GM21515 (cell line): ENCODE measurements around the gene TEX51.

ENCODE experiments used
- ATAC-seq: cut with Tn5 transposase; IDR thresholded peaks from one replicate; pipeline ENCODE4 v1.9.1; 2021; ENCODE audit not compliant: unreplicated experiment

TEX51 gene

GRCh38 chr2:126911111-126911796, 12.6 kb downstream of the TEX51 start:
- no peak for ATAC-seq

GRCh38 chr2:126912201-126912600, 13.5 kb downstream of the TEX51 start:
- ATAC-seq, result no peak

DNA sequence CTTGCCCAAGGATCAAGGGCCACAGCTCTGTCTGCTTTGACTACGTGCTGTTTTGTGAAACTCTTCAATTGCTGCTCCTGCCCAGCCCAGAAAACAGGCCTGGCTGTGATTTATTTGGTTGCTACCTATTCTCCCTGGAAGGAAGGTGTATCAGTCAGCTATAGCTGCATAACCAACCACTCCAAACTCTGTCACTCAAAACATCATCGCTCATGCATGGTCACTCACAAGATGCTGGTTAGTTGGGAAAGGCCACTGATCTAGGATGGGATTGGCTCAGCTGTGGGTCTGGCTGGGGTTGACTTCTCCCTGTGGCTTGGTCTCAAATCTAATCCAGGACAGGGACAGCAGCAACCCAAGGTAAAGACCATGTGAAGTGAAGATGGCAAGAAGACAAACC, 14.6 kb downstream of the TEX51 start:
- no peak for ATAC-seq

GRCh38 chr2:126913881-126914615, 15.4 kb downstream of the TEX51 start:
- ATAC-seq, result no peak

DNA sequence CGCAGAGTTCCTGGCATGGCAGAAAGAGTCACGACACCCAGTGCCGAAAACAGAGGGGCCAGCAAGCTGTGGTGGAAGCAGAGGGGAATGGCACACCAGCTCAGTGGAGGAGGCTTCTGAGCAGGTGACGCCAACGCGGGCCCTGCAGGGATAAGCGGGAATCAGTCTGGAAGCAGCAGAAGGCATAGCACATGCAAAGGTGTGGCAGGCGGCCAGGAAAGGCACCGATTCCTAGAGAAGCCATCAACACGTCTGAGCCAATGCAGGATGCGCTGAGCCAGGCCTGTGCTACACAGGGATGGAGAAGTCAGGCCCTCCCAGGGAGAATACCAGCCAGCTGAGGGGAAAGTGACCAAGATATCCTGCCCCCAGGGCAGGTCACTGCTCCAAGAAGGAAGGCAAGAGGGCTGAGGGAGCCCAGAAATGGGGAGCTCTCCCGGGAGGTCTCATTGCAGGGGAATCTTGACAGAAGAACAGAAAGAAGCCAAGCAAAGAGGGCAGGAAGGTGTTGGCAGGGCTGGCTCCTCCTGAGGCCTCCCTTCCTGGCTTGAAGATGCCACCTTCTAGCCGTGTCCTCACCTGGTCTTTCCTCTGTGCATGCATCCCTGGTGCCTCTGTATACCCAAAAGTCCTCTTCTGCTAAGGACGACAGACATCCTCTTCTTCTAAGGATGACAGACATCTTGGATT, 16.3 kb downstream of the TEX51 start:
- ATAC-seq, result no peak

- no peak for ATAC-seq
These were observed 17.2 kb downstream of the TEX51 start for GRCh38 chr2:126915903-126916302.

- ATAC-seq, result no peak
These were observed 18.1 kb downstream of the TEX51 start for GRCh38 chr2:126916744-126917143.

GRCh38 chr2:126921066-126921465, 22.4 kb downstream of the TEX51 start:
- no peak for ATAC-seq

- no peak for ATAC-seq
These were observed 32.4 kb downstream of the TEX51 start for GRCh38 chr2:126930970-126931590.

DNA sequence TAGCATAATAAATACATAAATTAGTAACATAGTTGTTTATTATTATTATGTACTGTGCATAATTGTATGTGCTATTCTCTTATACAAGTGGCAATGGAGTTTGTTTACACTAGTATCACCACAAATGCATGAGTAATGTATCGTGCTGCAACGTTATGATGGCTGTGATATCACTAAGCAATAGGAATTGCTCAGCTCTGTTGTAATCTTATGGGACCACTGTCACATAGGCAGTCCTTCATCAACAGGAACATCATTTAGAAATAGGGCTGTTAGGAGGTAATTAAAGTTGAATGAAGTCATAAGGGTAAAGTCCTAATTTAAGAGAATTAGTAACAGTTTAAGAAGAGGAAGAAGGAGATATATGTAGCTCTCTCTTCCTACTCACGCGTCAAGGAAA, 33.8 kb downstream of the TEX51 start:
- no peak for ATAC-seq

GRCh38 chr2:126932966-126933710, 34.4 kb downstream of the TEX51 start:
- no peak for ATAC-seq

- ATAC-seq, result no peak
These were observed 35.0 kb downstream of the TEX51 start for GRCh38 chr2:126933711-126934091.

DNA sequence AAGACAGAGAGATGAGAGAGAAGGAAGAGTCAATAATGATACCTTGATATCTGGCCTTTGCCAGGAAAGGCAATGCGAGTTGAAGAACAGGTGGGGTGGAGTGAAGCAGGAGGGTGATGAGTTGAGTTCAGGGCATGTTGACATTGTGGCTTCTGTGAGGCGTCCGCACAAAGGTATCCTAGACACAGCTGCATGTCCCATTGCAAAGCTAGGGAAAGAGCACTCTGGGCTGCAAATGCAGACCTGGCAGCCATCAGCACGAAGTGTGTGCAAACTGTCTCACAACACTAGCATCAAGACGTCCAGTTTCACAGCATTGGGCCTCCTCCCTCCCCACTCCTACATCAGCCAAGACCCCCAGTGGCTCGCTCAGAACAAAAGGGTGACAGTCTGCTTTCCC, 36.1 kb downstream of the TEX51 start:
- no peak for ATAC-seq

GRCh38 chr2:126935774-126936173, 37.1 kb downstream of the TEX51 start:
- no peak for ATAC-seq

DNA sequence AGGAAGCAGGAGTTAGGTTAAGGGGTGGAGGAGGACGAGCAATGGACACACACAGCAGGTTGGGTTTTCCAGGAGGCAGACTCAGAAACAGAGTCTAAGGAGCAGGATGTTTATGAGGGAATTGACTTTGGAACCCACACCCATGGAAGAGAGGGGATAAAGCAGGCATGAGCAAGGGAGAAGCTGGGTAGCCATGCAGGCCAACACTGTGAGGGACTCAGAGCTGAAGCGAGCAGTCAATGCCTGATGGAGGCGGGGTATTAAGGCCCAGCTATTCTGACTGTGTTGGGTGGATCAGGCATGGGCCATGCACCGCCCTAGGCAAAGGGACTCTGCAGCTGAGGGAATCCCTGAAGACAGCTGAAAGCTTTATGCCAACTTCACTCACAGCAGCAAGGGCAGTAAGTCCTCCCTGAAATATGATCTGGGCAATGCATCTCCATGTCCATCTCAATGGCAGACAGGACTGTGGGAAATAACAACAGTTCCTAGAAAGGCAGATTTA, 37.6 kb downstream of the TEX51 start:
- no peak for ATAC-seq

DNA sequence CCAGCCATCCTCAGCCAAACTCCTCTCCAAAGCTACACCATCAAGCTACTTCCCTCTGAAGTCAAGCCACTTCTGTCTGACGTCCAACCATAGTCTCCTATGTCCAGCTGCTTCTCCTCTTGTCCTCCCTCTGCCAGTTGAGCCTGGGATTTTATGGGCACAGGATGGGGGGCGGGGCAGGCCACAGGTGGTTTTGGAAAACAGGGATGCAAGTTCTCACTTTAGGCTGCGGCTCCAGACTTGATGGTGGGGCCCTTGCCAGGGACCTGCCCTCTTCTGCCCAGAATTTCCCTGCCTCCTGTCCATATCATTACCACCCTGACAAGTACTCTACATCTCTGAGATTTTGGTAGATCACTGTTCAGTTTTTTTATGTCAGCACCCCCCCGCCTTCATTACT, 41.6 kb downstream of the TEX51 start:
- ATAC-seq, result no peak

- no peak for ATAC-seq
These were observed 43.9 kb downstream of the TEX51 start for GRCh38 chr2:126942427-126943203.

- no peak for ATAC-seq
These were observed 45.1 kb downstream of the TEX51 start for GRCh38 chr2:126943612-126944348.

GRCh38 chr2:126945118-126945517, 46.4 kb downstream of the TEX51 start:
- ATAC-seq, result no peak
